Measurements from ENCODE around the gene FOCAD. TPM values are rescaled to one million over a fixed set of nuclear protein-coding genes. Genes with fewer than 3 reads are reported as not detected.

FOCAD gene
- total and polyA plus RNA-seq, 2 donors = 7.8 to 84.3 TPM

DNA sequence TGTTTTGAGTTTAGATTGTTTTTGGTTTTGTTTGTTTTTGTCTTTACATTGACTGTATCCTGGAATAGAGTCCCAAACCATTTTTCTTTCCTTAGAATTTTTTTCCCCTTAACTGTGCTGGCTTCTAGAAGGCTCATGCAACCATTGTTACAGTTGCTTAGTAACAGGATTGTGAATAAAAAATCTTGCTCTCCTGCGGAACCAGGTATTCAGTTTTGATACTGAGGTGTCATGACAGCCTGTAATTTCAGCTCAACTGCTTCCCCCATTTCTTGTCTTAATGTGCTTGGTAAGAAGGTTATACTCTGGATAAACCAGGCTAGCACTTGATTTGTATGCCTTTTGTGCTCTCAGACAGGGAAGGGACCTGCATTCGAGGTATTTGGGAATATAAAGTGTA lies 42.1 kb downstream of the FOCAD start:
- H3K27ac ChIP-seq (ENCODE audit: low read depth) = no peak overlapping the region
- no peak for DNase-seq (ENCODE audit: extremely low spot score)
- 79% methylated on average over 2 of the region's 2 CpGs for WGBS
- no peaks in the 10 kb centered on the region for H3K4me1 ChIP-seq (ENCODE audit: insufficient read depth)
- H3K4me3 ChIP-seq (ENCODE audit: low read depth, low read length) = no peak overlapping the region
- H3K36me3 ChIP-seq (ENCODE audit: insufficient read depth) = no peaks in the 10 kb centered on the region

DNA sequence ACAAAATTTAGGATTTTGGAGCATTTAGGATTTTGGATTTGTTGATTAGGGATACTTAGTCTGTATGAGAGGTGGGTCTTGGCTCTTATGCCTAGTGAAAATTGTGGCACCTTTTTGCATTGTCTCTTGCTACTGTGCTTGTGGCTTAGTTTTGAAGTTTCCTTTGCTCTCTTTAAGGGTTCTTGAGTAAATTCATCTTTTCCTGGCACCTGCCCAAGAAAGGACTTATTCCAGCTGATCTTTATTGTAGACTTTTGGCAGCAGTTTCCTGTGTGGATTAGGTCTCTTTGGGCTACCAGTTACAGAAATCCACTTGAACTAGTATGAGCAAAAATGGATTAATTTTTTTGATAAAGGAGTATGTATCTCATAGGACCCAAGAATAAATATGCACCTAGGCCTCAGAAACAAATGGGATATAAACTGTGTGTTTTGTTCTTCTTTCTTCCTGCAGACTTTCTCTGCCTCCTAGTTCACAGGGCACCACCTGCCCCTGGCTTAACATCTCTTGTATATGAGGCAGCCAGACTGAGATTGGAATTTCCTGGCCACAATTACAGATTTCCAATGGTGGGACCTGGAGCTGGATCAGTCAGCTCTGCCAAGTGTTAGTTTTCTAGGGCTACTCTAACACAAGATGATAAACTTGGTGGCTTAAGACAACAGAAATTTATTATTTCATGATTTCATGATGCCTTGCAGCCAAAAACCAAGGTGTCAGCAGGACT lies 44.6 kb downstream of the FOCAD start:
- H3K36me3 ChIP-seq (ENCODE audit: insufficient read depth) = no peaks in the 10 kb centered on the region
- DNase-seq (ENCODE audit: extremely low spot score) = no peak
- no peak overlapping the region for H3K4me3 ChIP-seq (ENCODE audit: low read depth, low read length)
- H3K4me1 ChIP-seq (ENCODE audit: insufficient read depth) = no peaks in the 10 kb centered on the region
- H3K27ac ChIP-seq (ENCODE audit: low read depth) = no peak overlapping the region

DNA sequence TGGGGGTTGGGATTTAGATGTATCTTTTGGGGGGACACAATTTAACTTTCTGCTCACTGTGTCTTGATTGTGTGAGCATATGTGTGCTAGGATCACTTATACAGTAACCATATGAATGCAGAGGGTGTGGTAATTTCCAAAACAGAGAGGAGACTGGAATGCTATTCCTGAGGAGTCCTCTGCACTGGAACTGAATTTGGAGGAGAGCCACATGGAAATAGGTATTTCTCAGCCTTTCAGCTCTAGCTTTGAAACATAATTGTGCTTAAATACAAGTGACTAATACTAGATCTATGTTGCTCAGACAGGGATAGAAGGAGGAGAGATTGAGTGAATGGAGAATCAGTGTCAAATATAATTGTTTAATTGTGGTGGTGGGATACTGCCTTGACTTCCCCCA lies 45.5 kb downstream of the FOCAD start:
- no peak overlapping the region for H3K4me3 ChIP-seq (ENCODE audit: low read depth, low read length)
- no peaks in the 10 kb centered on the region for H3K36me3 ChIP-seq (ENCODE audit: insufficient read depth)
- H3K4me1 ChIP-seq (ENCODE audit: insufficient read depth) = no peaks in the 10 kb centered on the region
- no peak for DNase-seq (ENCODE audit: extremely low spot score)
- H3K27ac ChIP-seq (ENCODE audit: low read depth) = no peak overlapping the region

DNA sequence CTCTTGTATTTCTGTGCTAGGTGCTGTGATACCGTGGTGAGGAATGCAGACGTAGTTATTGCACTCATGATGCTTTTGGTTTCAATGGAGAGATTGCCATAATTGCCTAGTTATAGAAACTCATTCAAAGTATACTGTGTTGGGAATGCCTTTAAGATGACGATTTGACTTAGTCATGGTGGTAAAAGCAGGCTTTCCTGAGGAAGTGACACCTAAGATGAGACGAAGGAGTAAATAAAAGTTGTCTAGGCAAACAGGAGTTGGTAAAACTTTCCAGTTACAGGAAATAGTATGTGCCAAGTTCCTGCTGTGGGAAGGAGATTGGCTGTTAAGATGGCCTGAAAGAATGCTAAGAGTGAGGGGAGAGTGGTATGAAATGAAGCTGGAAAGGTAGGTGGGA lies 48.1 kb downstream of the FOCAD start:
- 80% methylated on average over 4 of the region's 4 CpGs for WGBS
- DNase-seq (ENCODE audit: extremely low spot score) = no peak
- H3K27ac ChIP-seq (ENCODE audit: low read depth) = no peak overlapping the region
- no peaks in the 10 kb centered on the region for H3K4me1 ChIP-seq (ENCODE audit: insufficient read depth)
- H3K36me3 ChIP-seq (ENCODE audit: insufficient read depth) = no peaks in the 10 kb centered on the region
- no peak overlapping the region for H3K4me3 ChIP-seq (ENCODE audit: low read depth, low read length)

DNA sequence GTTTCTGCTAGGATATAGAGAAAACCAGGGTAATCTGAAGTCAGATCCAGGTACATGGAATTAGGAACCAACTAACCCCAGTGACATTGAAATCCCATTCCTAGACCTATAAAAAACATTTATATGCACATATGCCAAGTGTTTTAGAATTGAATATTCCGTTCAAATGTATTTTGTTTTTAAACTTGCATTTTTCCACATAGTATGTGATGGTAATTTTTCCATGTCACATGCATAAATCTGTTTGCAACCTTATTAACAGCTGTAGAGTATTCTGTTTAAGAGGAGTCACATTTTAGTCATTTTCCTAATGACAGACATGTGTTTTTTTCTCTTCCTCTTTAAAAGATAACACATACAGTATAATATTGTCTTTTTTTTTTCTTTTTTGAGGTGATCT lies 50.2 kb downstream of the FOCAD start:
- WGBS = 97% methylated on average over 1 of the region's 1 CpG

DNA sequence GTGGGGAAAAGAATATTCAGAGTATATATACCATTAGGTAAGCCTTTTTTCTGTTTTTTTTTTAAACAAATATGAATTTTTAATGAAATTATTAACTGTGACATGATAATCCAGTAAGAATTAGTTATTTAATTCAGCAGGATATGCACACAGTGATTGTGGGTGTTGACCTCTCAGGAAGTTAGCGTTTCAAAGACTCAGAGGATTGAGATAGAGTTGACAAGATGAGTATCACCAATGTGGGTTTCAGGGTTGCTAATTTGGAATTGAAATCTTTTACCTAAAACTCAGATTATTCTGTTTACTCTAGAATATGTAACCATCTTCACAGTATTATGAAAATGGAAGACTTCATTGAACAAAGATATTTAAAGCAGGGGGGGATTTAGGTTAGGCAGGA lies 56.2 kb downstream of the FOCAD start:
- WGBS = 86% methylated on average over 1 of the region's 1 CpG
- no peaks in the 10 kb centered on the region for H3K36me3 ChIP-seq (ENCODE audit: insufficient read depth)
- DNase-seq (ENCODE audit: extremely low spot score) = no peak

More for the DNA sequence above, 50.2 kb downstream of the FOCAD start:
- no peaks in the 10 kb centered on the region for H3K36me3 ChIP-seq (ENCODE audit: insufficient read depth)
- H3K4me1 ChIP-seq (ENCODE audit: insufficient read depth) = no peaks in the 10 kb centered on the region
- no peak overlapping the region for H3K4me3 ChIP-seq (ENCODE audit: low read depth, low read length)
- no peak overlapping the region for H3K27ac ChIP-seq (ENCODE audit: low read depth)
- DNase-seq (ENCODE audit: extremely low spot score) = no peak

DNA sequence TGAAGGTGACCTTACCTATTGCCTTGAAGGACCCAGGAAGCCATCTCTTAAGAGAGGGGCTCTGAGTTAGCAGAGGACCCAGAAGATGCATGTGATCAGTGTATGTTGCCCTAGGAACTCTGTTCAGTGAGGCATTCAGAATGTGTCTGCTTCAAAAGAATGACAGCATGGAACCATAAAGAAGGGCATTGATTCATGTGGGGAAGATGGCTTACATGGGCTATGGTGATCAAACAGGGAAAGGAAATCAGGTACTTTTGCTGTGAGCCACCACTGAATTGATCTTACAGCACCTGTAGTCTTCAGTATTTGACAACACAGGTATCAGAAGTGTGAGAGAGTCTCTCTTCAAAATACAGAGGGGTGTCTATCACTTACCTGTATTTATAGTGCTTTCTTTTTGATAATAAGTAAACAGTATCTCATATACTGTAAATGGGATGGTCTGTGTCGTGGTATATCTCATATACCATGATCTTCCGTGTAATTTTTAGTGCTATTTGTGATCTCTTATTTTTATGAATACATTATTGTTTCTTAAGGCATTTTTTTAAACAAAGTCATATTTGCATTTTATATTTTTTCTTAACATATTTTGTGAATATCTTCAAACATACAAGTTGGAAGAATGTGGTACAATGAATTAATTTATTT lies 57.0 kb downstream of the FOCAD start:
- 97% methylated on average over 2 of the region's 2 CpGs for WGBS
- Histone ChIP-seq H3K36me3 (ENCODE audit: insufficient read depth) (no peaks in the 10 kb centered on the region), H3K4me3 (ENCODE audit: low read depth, low read length) (no peak overlapping the region), H3K4me1 (ENCODE audit: insufficient read depth) (no peaks in the 10 kb centered on the region), H3K27ac (ENCODE audit: low read depth) (no peak overlapping the region)
- no peak for DNase-seq (ENCODE audit: extremely low spot score)

More for the DNA sequence above, 56.2 kb downstream of the FOCAD start:
- Histone ChIP-seq H3K27ac (ENCODE audit: low read depth) (no peak overlapping the region), H3K4me3 (ENCODE audit: low read depth, low read length) (no peak overlapping the region), H3K4me1 (ENCODE audit: insufficient read depth) (no peaks in the 10 kb centered on the region)

DNA sequence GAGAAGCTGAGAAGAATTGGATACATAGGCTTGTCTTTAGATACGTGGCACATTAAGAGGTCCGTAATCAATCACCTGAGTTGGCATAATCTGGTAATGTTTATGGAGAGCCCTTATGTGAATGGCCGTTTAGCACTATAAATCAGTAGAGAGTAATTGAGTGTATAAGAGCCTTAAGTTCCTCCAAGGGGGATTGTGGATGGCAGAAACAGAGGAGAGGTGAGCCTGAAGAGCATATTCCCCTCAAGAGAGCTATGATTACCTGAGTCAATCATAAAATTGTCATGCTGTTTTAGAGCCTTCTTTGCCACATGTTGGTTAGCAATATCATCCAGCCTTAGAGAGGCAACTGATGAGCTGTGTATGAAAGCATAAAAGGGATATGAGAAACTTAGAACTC lies 58.8 kb downstream of the FOCAD start:
- no peaks in the 10 kb centered on the region for H3K36me3 ChIP-seq (ENCODE audit: insufficient read depth)
- no peaks in the 10 kb centered on the region for H3K4me1 ChIP-seq (ENCODE audit: insufficient read depth)
- 91% methylated on average over 3 of the region's 3 CpGs for WGBS
- no peak overlapping the region for H3K27ac ChIP-seq (ENCODE audit: low read depth)
- H3K4me3 ChIP-seq (ENCODE audit: low read depth, low read length) = no peak overlapping the region
- no peak for DNase-seq (ENCODE audit: extremely low spot score)

DNA sequence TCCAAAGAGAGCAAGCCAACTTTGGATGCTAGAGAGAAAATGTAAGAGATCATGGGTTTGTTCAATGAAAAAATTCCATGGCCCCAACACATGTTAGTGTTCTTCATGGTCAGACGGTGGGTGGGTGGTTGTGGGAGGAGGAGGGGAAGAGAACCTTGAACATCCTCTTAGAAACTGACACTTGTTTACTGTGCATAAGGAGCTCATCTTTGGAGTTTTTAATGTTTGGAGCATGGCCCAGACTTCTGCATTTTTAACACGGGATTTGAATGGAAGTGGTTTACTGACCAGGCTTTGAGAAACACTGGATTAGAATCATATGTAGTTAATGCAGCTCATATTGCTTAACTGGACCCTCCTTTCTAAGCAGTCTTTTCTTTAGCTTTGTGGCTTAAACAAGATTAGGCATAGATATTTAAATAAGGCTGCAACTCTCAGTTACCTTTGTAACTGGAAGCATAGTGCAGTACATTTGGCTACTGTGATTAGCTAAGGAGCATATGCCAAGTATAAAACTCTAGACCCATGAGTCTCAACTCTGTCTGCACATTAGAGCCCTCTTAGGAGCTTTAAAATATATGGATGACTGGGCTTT lies 60.1 kb downstream of the FOCAD start:
- 31% methylated on average over 2 of the region's 2 CpGs for WGBS

DNA sequence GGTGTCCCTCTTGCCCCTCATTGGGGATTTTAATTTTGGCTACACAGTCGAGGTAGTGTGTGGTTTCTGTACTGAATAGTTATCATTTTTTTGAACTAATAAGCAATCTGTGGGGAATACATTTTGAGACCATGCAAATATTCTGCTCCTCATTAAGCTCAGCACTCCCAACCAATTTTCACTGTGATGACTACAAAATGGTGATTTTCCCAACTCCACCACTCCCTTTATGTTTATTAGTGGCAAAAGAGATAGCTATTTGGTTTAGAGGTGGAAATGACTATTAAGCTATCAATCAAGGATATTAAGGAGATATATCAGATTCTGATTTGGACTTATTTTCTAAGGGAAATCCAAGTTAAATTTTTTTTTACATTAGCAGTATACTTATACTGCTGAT lies 62.9 kb downstream of the FOCAD start:
- H3K4me1 ChIP-seq (ENCODE audit: insufficient read depth) = no peaks in the 10 kb centered on the region
- H3K4me3 ChIP-seq (ENCODE audit: low read depth, low read length) = no peak overlapping the region
- H3K27ac ChIP-seq (ENCODE audit: low read depth) = no peak overlapping the region
- 84% methylated on average over 1 of the region's 1 CpG for WGBS
- H3K36me3 ChIP-seq (ENCODE audit: insufficient read depth) = no peaks in the 10 kb centered on the region
- no peak for DNase-seq (ENCODE audit: extremely low spot score)

More for the DNA sequence above, 60.1 kb downstream of the FOCAD start:
- no peak overlapping the region for H3K27ac ChIP-seq (ENCODE audit: low read depth)
- H3K4me3 ChIP-seq (ENCODE audit: low read depth, low read length) = no peak overlapping the region
- no peak for DNase-seq (ENCODE audit: extremely low spot score)
- H3K36me3 ChIP-seq (ENCODE audit: insufficient read depth) = no peaks in the 10 kb centered on the region
- H3K4me1 ChIP-seq (ENCODE audit: insufficient read depth) = no peaks in the 10 kb centered on the region

DNA sequence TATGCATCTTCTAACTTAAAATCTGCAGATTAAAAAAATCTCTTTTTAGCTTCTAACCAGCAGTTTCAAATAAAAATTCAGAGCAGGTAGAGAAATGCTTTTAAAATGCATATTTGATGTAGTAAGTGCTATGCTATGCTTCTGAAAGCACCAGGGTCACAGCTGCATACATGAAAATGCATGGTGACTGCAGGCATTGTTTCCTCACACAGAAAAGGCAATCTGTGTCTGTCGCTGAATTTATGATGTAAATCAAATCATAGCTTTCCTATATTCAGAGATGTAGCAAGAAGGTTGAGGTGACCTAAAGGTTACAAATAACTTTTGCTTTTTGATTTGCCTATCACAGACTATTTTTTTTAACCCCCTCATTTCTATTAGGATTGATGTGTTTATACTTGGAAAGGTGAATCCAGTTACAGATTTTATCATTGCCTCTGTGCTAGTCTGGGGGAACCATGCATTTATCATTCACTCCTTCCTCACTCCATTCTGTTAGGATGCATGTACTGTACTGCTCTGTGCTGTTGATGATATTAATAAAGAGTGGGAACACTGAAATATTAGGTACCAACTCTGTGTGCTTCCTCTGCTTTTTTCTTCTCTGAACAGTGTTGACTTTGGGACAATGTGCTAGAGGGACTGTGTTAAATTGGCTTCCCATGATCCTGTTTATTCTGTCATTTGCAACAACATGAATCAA lies 65.6 kb downstream of the FOCAD start:
- H3K4me1 ChIP-seq (ENCODE audit: insufficient read depth) = no peaks in the 10 kb centered on the region
- no peaks in the 10 kb centered on the region for H3K36me3 ChIP-seq (ENCODE audit: insufficient read depth)
- no peak overlapping the region for H3K4me3 ChIP-seq (ENCODE audit: low read depth, low read length)
- H3K27ac ChIP-seq (ENCODE audit: low read depth) = no peak overlapping the region
- DNase-seq (ENCODE audit: extremely low spot score) = no peak
- 87% methylated on average over 1 of the region's 1 CpG for WGBS

DNA sequence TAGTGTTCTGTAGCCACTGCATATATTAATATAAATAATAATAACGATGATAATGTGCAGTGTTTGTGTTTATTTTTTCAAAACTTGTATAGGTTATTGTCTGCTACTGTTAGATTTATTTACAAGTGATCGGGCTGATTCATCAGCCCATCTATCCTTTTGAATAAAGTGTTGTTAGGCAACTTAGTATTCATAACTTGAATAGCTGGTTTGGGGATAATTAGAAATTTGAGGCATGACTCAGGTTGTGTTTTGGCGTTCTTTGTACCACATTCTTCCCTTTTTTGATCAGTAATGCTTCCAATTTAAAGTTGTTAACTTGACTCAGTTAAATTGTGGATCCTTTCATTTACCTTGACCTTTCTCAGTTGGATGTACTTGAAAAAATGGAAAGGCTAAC lies 69.7 kb downstream of the FOCAD start:
- Histone ChIP-seq H3K4me1 (ENCODE audit: insufficient read depth) (no peaks in the 10 kb centered on the region), H3K4me3 (ENCODE audit: low read depth, low read length) (no peak overlapping the region), H3K27ac (ENCODE audit: low read depth) (no peak overlapping the region), H3K36me3 (ENCODE audit: insufficient read depth) (no peaks in the 10 kb centered on the region)
- DNase-seq (ENCODE audit: extremely low spot score) = no peak
- WGBS = 89% methylated on average over 3 of the region's 3 CpGs

DNA sequence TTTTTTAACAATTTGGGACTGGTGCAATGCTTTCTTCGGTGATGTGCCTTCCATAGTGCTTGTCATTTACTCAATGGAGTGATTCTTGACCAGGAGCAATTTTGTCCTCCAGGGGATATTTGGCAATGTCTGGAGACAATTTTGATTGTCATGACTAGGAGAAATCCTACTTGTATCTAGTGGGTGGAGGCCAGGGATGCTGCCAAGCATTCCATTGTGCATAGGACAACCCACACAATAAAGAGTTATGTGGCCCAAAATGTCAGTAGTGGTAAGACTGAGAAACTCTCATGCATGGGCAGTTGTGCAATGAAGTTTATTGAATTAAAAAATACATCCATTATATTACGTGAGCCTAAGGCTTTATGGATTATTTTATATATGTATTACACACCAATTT lies 70.5 kb downstream of the FOCAD start:
- no peak for DNase-seq (ENCODE audit: extremely low spot score)
- Histone ChIP-seq H3K27ac (ENCODE audit: low read depth) (no peak overlapping the region), H3K4me3 (ENCODE audit: low read depth, low read length) (no peak overlapping the region), H3K4me1 (ENCODE audit: insufficient read depth) (no peaks in the 10 kb centered on the region), H3K36me3 (ENCODE audit: insufficient read depth) (no peaks in the 10 kb centered on the region)
- WGBS = 94% methylated on average over 2 of the region's 2 CpGs
